HG03354 (cell line): ENCODE measurements around the gene OR51G2.
"Not testable (repeated sequence)": the region's sequence is repeated elsewhere in the genome, so short reads cannot be mapped to it uniquely, and the experiment has no call there.

Experiments
- ATAC-seq: cut with Tn5 transposase; IDR thresholded peaks from one replicate; pipeline ENCODE4 v1.9.1; 2021; ENCODE audit warnings: mild to moderate bottlenecking; ENCODE audit not compliant: unreplicated experiment, poor library complexity, severe bottlenecking

OR51G2 gene, protein sequence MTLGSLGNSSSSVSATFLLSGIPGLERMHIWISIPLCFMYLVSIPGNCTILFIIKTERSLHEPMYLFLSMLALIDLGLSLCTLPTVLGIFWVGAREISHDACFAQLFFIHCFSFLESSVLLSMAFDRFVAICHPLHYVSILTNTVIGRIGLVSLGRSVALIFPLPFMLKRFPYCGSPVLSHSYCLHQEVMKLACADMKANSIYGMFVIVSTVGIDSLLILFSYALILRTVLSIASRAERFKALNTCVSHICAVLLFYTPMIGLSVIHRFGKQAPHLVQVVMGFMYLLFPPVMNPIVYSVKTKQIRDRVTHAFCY

DNA sequence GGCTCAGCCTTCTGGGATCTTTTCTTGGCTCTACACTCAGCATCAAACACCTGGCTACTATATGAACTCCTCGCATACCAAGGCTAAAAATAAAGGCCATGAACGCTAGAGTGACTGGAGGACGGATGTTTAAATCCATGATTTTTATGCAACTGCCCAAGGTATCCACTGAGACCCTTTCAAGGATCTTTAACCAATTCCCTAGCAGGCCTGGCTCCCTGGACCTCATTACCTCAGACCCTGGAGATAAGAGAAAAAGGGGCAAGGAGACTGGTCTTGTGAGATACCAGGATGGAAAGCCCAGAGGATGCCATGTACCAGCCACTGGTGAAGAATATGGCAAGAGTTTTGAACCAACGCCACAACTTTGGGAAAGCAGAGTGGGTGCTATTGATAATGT, at the start of gene OR51G2:
Gene OR51G2, minus strand, starts transcription at position 101 of the 400 bp plus-strand sequence. CDS start 3,687 bp downstream, outside the sequence.
- ATAC-seq = no peak

DNA sequence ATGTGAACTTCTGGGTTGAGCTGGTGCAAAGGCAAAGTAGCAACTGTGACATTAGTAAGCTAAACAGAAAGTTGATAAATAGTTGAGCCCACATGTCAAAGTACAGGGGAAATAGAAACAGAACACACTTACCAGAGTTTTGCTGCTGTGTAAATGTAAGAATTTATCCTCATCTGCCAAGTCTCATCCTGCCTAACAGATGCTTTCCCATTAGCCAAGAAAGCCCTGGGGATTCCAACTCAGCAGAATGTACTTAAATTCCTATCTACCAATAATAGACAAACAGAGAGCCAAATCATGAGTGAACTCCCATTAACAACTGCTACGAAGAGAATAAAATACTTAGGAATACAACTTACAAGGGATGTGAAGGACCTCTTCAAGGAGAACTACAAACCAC, 43.7 kb upstream of the OR51G2 start:
- no peak for ATAC-seq

DNA sequence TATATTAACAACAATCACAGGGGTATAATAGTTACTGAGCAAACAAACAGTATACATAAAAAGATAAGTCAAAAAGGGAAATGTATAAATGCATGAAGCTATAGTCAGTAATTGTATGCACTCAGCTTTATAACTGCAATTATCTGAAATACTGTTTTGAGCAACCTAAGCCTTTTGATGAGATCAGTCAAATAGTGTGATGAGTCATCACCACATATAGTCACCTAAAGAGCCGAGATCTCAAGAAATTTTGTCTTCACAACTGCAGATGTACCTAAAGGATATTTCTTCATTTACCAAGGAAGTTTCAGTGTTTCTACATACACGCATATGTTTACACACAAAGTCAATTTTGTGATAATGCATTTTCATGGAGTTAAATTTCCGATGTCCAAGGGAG, 41.7 kb upstream of the OR51G2 start:
- ATAC-seq = no peak

DNA sequence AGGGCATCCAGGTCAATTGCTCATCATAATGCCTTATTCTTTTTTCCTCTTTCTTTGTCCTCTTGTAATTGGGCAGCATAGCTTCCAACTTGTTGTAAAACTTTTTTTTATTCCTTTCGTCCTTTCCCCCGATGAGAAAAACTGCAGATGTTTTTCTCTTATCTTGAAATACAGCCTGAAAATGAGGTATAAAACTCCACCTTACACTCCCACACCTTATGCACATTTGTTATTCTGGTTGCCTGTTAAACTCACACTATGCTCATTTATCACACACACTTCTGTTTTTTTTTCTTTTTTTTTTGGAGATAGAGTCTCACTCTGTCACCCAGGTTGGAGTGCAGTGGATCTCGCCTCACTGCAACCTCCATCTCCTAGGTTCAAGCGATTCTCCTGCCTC, 38.2 kb upstream of the OR51G2 start:
- ATAC-seq = no peak

DNA sequence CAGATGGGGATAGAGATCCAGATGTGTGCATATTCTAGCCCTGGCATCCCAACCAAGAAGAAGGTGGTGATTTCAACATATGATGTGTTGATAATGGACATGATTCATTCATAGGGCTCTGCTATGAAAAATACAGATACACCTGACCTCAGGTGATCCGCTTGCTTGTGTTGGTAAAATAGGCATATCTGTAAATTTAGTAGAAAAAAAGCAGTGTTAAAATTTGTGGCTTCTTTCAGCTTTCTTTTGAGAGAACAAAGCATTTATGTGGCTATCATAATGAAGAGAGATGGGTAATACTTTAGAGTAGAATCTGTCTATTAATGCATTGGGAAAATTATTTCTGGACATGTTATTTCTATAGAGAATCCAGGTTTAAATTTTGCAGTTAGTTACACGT, 36.5 kb upstream of the OR51G2 start, which contains the start of gene OR51A2:
Gene OR51A2, minus strand, starts transcription at position 101 of the 400 bp plus-strand sequence. Its CDS starts 0 bp downstream, at position 101.
- ATAC-seq = not testable (repeated sequence)

DNA sequence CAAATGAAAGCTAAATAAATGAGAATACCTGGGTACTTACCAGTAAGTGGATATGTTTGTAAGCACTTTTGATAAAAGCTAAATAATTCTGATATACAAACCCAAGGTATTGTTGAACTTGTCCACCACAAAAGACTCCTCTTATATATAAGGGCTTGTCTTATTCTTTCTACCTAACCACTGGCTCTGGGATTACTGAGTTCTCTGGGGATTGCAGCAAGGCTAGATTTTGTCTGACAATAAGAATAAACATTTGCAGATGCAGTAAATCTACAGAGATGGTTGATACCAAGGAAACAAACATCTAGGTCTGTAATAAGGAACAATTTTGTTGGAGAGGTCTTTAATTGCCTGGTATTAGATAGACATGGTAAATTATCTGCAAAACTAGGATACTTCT, 28.4 kb upstream of the OR51G2 start, which contains the start of gene OR51A4:
Gene OR51A4, minus strand, starts transcription at position 101 of the 400 bp plus-strand sequence. CDS start 505 bp downstream, outside the sequence.
- no peak for ATAC-seq

DNA sequence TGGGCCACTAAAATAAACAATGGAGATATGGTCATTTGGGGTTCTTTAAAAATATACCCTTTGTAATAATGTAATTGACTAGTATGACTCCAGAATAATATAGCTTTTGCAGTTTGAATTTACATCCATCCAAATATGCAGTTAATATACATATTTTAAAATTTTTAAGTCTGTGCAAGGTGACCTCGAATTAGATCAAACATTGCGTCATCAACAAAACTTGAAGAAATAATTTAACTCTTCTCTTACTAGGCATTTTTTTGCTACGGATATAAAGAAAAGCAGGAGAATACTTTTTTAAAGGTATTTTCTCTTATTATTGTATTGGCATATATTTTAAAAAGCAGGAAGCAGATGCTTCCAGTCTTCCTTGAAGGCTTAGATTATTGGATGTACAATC, 17.6 kb upstream of the OR51G2 start:
- no peak for ATAC-seq

DNA sequence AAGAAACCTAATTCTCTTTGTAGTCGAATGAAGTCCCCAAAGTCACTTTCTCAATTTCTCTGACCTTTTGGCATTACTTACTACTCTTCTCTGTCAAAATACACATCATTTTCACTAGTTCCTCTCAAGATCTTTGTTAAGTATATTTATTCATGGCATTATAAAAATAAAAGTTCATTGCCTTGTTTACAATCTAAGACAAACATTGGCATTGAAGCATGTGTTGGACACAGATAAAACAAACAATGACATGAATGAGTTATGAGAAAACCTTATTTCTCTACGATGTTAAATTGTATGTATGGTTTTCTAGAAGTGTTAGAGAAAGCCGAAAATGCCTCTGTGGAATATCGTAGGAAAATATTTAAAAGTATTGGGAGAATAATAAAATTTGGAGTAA, 13.6 kb upstream of the OR51G2 start:
- no peak for ATAC-seq

DNA sequence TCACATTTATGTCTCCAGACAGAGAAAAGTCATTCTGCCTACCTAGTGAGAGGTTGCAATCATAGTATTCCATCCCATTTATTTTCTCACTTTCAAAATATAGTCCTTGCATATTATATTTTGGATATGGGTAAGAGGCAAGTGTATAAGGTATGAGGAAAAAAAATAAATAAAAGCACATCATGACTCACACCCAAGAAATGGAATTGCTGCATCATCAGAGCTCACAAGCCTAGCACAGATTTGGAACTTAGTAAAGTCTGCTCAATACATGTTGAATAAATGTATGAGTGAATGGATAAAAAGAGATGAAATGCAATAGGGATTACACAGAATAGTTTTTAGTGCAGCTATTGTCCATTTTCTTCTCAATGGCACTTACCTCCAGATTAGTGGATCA, 7.5 kb upstream of the OR51G2 start:
- ATAC-seq = no peak

DNA sequence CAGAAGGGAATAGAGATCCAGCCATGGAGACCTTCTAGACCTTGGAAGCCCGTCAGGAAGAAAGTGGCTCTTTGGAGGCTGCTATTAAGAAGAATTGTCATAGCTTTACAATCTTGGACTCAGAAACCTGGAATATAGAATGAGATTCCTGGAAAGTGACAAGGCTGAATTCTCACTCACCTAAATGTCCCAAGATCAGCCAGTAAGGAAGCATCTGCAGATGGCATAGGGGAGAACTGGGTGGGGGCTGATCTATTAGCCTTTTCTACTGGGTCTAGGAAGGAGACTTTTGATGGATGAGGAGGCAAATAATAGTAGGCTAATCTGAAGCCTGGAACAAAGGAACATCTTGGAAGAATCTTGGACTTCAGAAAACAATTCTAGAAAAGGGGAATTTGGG, 5.1 kb upstream of the OR51G2 start, which contains the start of gene OR51G1:
Gene OR51G1, minus strand, starts transcription at position 101 of the 400 bp plus-strand sequence. Its CDS starts 0 bp downstream, at position 101.
- ATAC-seq = no peak

DNA sequence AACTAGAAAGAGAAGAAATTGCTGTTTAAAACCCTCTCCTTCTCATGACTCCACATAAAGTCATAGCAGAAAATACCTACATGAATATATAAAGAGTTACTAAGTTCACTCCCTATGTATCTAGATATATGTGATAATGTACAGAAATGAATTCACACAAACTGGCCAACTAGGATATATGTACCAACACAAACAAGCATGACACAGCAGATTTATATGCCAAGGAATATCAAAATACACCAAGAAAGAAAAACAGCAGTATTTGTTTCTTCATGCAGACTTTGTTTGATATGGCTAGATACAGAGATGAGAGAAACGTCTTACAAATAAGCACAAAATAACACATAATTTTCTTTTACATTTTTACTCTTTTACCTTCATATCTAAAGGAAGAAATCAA, 3.2 kb upstream of the OR51G2 start:
- ATAC-seq = no peak

DNA sequence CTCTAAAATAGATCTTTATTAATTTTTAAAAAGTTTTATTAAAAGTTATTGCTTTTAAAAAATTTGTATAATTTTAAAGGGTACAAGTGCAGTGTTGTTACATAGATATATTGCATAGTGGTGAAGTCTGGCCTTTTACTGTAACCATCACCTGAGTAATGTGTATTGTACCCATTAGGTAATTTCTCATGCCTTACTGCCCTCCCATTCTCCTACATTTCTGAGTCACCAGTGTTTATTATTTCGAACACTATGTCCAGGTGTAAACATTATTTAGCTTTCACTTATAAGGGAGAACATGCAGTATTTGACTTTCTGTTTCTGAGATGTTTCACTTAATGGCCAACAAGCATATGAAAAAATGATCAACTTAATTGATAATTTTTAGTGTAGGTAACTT, 2.6 kb upstream of the OR51G2 start:
- ATAC-seq = no peak

DNA sequence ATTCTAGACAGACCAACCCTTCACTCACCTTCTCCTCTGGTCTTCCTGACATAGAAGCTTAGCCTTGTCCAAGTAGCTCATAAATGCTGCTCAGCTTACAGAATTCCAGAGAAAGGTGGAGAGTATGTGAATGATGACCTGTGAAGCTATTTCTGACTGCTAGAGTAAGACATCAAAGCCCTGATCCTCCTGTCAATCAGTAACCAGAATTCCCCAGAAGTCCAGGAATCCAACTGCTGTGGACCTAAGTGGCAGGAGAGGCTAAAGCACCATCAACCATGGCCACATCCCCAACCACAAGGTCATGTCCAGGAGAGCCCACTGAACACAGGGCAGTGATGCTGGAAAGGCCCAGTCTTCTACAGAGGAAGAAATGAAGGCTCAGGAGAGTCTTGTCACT, 2.6 kb downstream of the OR51G2 start:
- no peak for ATAC-seq

DNA sequence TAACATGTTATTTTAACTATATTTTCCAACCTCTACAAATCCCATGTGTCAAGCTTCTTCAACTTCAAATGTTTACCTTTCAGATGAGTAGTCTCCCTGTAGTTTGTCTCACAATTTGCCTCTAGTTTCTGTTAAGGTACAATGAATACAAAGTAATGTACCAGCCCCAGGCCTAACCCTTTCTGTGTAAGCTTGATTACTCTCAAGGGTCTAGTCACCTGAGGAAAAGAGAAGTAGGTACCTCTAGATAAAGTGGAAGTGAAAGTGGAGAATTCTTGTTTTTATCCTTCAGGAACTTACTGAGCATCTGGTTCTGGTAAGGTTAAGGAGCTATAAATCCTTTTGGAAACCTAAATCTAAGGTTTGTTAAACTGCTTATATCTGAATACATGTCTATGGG, 15.7 kb downstream of the OR51G2 start, which contains the start of gene OR51A7:
Gene OR51A7, plus strand, starts transcription at position 300 of the 400 bp plus-strand sequence. CDS start 3,587 bp downstream, outside the sequence.
- no peak for ATAC-seq

DNA sequence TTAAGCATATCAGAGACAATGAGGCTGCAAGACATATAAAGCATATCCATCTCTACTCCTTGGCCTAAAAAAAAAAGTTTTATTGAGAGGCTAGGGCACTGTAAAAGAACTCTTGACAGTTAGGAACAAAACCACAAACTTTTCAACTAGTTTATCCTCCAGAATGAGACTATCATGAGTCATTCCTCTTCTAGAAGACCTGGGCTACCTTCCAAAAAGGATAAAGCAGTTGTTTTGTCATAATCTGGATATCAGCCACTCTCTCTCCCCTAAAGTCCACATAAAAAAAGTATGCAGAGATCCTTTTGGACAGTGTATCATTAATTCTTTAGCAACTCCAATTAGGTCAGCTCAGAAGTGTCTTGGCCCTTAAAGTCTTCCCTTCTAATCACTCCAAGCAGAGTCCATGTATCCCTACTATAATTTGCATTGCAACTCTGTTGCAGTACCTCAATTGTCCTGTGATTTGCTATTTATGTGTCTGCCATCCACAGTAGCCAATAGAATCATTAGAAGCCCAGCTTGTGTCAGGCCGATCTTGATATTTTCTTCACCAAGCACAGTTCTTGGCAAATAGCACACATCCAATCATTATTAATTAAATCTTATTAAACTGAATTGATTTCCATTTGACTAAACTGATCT, 27.0 kb downstream of the OR51G2 start:
- no peak for ATAC-seq

DNA sequence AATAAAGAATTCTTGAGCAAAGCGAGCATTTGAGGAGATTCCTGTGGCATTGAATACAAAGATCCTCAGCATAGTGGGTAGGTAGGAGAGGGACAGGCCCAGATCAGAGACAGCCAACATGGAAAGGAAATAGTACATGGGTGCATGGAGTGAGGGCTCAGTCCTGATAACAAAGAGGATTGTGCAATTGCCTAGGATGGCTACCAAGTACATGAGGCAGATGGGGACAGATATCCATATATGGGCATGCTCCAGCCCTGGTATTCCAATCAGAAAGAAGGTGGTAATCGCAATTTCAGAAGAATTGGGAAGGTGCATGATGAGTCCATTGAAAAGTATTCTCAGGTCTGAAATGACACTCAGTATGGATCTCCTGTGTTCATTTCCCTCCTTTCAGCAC, 28.9 kb downstream of the OR51G2 start:
- ATAC-seq = no peak

DNA sequence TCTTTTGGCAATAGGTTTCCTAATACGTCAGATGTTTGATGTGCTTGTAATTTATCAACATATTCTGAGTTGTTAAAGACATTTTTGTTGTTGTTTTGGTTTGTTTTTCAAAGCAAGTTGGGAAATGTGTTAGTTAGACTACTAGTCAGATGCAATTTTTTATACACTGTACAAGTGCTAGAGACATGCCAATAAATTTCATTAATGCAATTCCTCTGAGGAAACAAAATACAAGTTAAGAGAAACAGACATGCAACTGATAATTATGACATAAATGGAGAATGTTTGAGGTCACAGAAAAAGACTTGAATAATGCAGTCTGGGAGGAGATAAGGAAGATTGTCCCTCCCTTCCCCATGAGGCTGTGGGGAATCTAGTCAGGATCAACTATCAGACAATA, 31.6 kb downstream of the OR51G2 start:
- ATAC-seq = no peak

DNA sequence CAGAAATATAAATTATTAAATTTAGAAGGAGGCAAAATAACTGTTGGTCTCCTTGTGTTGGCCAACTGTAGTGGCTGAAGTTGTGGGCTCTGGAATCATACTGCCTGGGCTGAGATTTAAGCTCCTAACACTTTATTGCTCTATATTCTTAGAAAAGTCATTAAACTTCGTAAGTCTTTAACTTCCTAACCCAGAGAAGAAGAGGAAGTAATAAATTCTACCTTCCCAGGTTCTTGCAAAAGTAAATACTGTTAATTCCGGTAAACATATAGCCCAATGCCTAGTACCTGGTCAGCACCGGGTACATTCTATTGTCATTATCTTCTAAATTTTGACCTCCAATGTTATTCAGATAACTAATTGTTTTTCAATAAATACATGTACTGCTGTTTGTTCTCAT, 33.0 kb downstream of the OR51G2 start:
- no peak for ATAC-seq

DNA sequence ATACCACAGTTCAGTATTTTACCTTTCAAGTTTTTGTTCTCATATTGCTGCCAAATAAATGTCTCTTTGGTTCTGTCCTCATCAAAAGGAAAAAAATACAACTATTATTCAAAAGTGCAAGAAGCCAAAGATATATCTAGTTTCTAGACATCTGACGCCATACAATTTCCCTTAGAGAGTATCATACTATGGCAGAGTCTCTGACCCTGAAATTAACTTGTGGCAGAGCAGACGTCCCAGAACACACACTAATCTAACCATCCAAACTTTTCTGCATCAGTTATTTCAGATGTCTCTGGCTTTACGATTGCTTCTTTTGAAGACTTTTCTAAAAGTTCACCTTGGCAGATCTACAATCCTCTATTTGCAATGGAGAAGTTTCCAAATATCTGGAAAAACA, 34.8 kb downstream of the OR51G2 start:
- no peak for ATAC-seq

DNA sequence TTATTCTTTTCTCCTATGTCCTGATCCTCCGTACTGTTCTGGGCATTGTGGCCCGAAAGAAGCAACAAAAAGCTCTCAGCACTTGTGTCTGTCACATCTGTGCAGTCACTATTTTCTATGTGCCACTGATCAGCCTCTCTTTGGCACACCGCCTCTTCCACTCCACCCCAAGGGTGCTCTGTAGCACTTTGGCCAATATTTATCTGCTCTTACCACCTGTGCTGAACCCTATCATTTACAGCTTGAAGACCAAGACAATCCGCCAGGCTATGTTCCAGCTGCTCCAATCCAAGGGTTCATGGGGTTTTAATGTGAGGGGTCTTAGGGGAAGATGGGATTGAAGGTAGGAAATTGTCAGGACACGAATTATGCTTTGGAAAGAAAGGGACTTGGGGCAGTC, 36.6 kb downstream of the OR51G2 start:
- ATAC-seq = no peak
